Natural killer cell (primary cell): ENCODE measurements around the gene HELT. TPM values are rescaled to one million over a fixed set of nuclear protein-coding genes. Genes with fewer than 3 reads are reported as not detected.
"Not testable (repeated sequence)": the region's sequence is repeated elsewhere in the genome, so short reads cannot be mapped to it uniquely, and the experiment has no call there.

ENCODE experiments used
- ATAC-seq, 3 donors: fragments of 150-1000 bp in 2 of 3; fragments of 200-7000 bp in 1 of 3; cut with Tn5 transposase; 1 replicate in 1 of 3; 2 replicates in 2 of 3; pipeline ENCODE4 v1.10.0; 2021; ENCODE audit warnings: mild to moderate bottlenecking in 2 of 3, moderate library complexity in 2 of 3
- DNase-seq, 2 donors: peaks; one replicate each; pipeline versions ENCODE4 v3.0.0 to v3.0.0-alpha.2; 2013 to 2021; ENCODE audit warnings: mixed read lengths in 1 of 2
- H3K27ac ChIP-seq: one replicate; pipeline ENCODE4 v1.5.1; 2013; ENCODE audit warnings: mild to moderate bottlenecking, low read length
- H3K27me3 ChIP-seq: one replicate; pipeline ENCODE4 v1.6.1; 2013; ENCODE audit warnings: low read length; ENCODE audit not compliant: control insufficient read depth, insufficient read depth
- H3K36me3 ChIP-seq: one replicate; pipeline ENCODE4 v1.6.1; 2013; ENCODE audit warnings: low read length; ENCODE audit not compliant: control insufficient read depth, insufficient read depth
- H3K4me1 ChIP-seq: one replicate; pipeline ENCODE4 v1.6.1; 2013; ENCODE audit warnings: low read length; ENCODE audit not compliant: control insufficient read depth, insufficient read depth
- H3K4me3 ChIP-seq: one replicate; pipeline ENCODE4 v1.5.1; 2013; ENCODE audit warnings: low read length
- H3K9me3 ChIP-seq: one replicate; pipeline ENCODE4 v1.6.1; 2013; ENCODE audit warnings: low read length; ENCODE audit not compliant: control insufficient read depth, insufficient read depth
- H3K27ac Mint-ChIP-seq, 2 donors: one replicate each; pipeline ENCODE4 v1.8.0; 2022; ENCODE audit warnings: mild to moderate bottlenecking in 2 of 2, mixed read lengths in 2 of 2, moderate library complexity in 1 of 2
- H3K27me3 Mint-ChIP-seq, 2 donors: one replicate each; pipeline ENCODE4 v1.8.0; 2022; ENCODE audit warnings: low read depth in 2 of 2, mixed read lengths in 2 of 2
- H3K36me3 Mint-ChIP-seq: one replicate; pipeline ENCODE4 v1.8.0; 2022; ENCODE audit warnings: mixed read lengths
- H3K4me1 Mint-ChIP-seq, 2 donors: one replicate each; pipeline ENCODE4 v1.8.0; 2022; ENCODE audit warnings: mixed read lengths in 2 of 2
- H3K4me3 Mint-ChIP-seq: one replicate; pipeline ENCODE4 v1.8.0; 2022; ENCODE audit warnings: mild to moderate bottlenecking, moderate library complexity, mixed read lengths
- H3K9me3 Mint-ChIP-seq, 2 donors: one replicate each; pipeline ENCODE4 v1.8.0; 2022; ENCODE audit warnings: mixed read lengths in 2 of 2
- WGBS: methylation state at CpG from one replicate; pipeline ENCODE4 v1.1.7; 2013; ENCODE audit warnings: missing lambda C conversion rate; ENCODE audit not compliant: insufficient coverage; 5-methylcytosine and 5-hydroxymethylcytosine counted together
- intact Hi-C: fragments of 100-400 bp; cut with micrococcal nuclease; formaldehyde crosslinking; loops from one replicate; pipeline ENCODE4 v1.14.2; 2022
- total RNA-seq, 4 donors: library from RNA; stranded (reverse); fragments of 120-200 nt in 1 of 4; gene quantifications; one replicate each; pipeline versions ENCODE4 v1.2.3 to v1.2.4, GENCODE V29; 2013 to 2022
- TF ChIP-seq, protein P1 (sequence below): fragments of 200-600 bp; IDR thresholded peaks from one replicate; pipeline ENCODE4 v1.8.0; 2022; ENCODE audit warnings: antibody characterized with exemption

The HELT gene
- total RNA-seq, 3 donors from 2014 or later (not counting 1 experiment from before 2014, with no cell fraction given), result not detected

DNA sequence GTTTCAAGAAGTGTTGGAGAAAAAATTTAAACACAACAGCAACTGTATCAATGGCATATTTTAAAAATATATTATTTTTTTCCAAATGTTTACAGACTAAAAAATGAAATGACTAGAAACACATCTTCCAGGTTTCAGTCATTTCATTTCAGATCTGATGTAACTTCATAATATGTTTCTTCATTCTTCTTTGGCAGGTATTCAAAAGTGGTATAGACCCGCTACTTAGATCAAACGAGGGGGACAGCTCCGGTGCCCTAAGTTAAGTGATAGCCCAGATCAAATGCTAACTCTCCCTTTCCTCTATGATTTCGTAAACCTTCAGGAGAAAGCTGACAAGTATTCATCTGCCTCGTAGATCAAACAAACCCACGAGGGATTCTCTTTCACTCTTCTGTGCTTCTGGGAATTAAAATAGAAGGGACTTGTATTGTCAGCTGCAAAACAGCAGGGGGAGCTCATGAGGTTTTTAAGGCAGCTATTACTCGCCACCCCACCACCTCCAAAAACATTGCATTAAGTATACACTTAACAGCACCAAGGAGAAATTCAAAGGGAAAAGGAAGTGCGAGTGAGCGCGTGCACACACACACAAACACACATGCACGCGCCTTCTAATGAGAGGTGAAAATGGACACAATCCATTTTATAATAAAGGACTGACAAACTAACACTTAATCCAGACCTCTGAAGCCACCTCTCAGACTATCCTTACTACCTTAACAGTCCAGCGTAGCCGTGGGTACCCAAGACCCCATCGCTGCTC is 21.4 kb downstream of the HELT start:
- peak in 1 of 2 donors; percentile 75 for DNase-seq
- no peak overlapping the region for H3K27ac Mint-ChIP-seq
- intact Hi-C loops, result loop anchor here (1.0 to 5.0 kb wide), 4 partner anchors 95 to 999 kb away; no protein-coding TSS in a partner anchor

GRCh38 chr4:185040523-185040922 is 22.2 kb downstream of the HELT start:
- Mint-ChIP-seq H3K27ac (no peak overlapping the region), H3K4me1 (peaks cover 10% of the 10 kb centered on the region in 2 donors), H3K4me3 (no peak overlapping the region), H3K27me3 (peaks cover 27 to 38% of the 10 kb centered on the region in 2 donors), H3K36me3 (no peaks in the 10 kb centered on the region), H3K9me3 (no peaks in the 10 kb centered on the region)
- TF ChIP-seq, protein P1, sequence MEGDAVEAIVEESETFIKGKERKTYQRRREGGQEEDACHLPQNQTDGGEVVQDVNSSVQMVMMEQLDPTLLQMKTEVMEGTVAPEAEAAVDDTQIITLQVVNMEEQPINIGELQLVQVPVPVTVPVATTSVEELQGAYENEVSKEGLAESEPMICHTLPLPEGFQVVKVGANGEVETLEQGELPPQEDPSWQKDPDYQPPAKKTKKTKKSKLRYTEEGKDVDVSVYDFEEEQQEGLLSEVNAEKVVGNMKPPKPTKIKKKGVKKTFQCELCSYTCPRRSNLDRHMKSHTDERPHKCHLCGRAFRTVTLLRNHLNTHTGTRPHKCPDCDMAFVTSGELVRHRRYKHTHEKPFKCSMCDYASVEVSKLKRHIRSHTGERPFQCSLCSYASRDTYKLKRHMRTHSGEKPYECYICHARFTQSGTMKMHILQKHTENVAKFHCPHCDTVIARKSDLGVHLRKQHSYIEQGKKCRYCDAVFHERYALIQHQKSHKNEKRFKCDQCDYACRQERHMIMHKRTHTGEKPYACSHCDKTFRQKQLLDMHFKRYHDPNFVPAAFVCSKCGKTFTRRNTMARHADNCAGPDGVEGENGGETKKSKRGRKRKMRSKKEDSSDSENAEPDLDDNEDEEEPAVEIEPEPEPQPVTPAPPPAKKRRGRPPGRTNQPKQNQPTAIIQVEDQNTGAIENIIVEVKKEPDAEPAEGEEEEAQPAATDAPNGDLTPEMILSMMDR, result no peak
- Histone ChIP-seq H3K4me3 (no peak overlapping the region), H3K27ac (no peak overlapping the region), H3K27me3 (peaks cover 2% of the 10 kb centered on the region), H3K9me3 (no peaks in the 10 kb centered on the region), H3K4me1 (no peaks in the 10 kb centered on the region), H3K36me3 (no peaks in the 10 kb centered on the region)
- ATAC-seq, result peak; percentile 31 to 58 (median 55)
- 60% methylated on average over 5 of the region's 5 CpGs for WGBS
- no peak for DNase-seq
- intact Hi-C loops, result loop anchor here (1.0 to 5.0 kb wide), 2 partner anchors 143 to 557 kb away; no protein-coding TSS in a partner anchor

More for the DNA sequence above, 21.4 kb downstream of the HELT start:
- H3K27ac ChIP-seq, result no peak overlapping the region
- TF ChIP-seq, protein P1, result peak; percentile 77
- H3K27me3 ChIP-seq, result peaks cover 2% of the 10 kb centered on the region
- Mint-ChIP-seq H3K9me3 (no peaks in the 10 kb centered on the region), H3K4me3 (no peak overlapping the region), H3K36me3 (no peaks in the 10 kb centered on the region), H3K27me3 (peaks cover 24 to 29% of the 10 kb centered on the region in 2 donors), H3K4me1 (peaks cover 10% of the 10 kb centered on the region in 2 donors)
- no peaks in the 10 kb centered on the region for H3K4me1 ChIP-seq
- H3K4me3 ChIP-seq, result no peak overlapping the region
- ATAC-seq, result peak; percentile 71 to 88 (median 80)
- WGBS, result 19% methylated on average over 13 of the region's 15 CpGs
- no peaks in the 10 kb centered on the region for H3K36me3 ChIP-seq
- H3K9me3 ChIP-seq, result no peaks in the 10 kb centered on the region

GRCh38 chr4:185050286-185050685 is 32.0 kb downstream of the HELT start:
- H3K27ac ChIP-seq, DNase-seq, H3K27ac Mint-ChIP-seq, H3K4me3 Mint-ChIP-seq, ATAC-seq, H3K4me3 ChIP-seq, H3K36me3 ChIP-seq, H3K9me3 Mint-ChIP-seq, H3K36me3 Mint-ChIP-seq, H3K27me3 ChIP-seq, H3K4me1 ChIP-seq, H3K9me3 ChIP-seq, H3K4me1 Mint-ChIP-seq, intact Hi-C loops: not testable (repeated sequence)
- H3K27me3 Mint-ChIP-seq, result peaks cover 21 to 51% of the 10 kb centered on the region in 2 donors
- 77% methylated on average over 5 of the region's 6 CpGs for WGBS

GRCh38 chr4:185051283-185051682 is 33.0 kb downstream of the HELT start:
- not testable (repeated sequence) for DNase-seq, ATAC-seq, H3K27me3 ChIP-seq

More at GRCh38 chr4:185051283-185051682, 33.0 kb downstream of the HELT start:
- 95% methylated on average over 3 of the region's 5 CpGs for WGBS
- H3K9me3 Mint-ChIP-seq, H3K4me3 Mint-ChIP-seq, H3K4me3 ChIP-seq, H3K9me3 ChIP-seq, H3K36me3 ChIP-seq, H3K27ac Mint-ChIP-seq, H3K27ac ChIP-seq, H3K4me1 Mint-ChIP-seq, intact Hi-C loops, H3K4me1 ChIP-seq, H3K36me3 Mint-ChIP-seq: not testable (repeated sequence)
- peaks cover 16 to 51% of the 10 kb centered on the region in 2 donors for H3K27me3 Mint-ChIP-seq
